GM12875 (cell line): Measurements from ENCODE around the gene PPP1R13B.

Source experiments
- H3K4me3 ChIP-seq: one replicate; pipeline ENCODE4 v1.5.1; 2011; ENCODE audit warnings: low read depth, low read length, control low read depth
- TF ChIP-seq, protein P1 (sequence below): IDR thresholded peaks from 2 replicates; pipeline ENCODE4 v1.5.1; 2011; ENCODE audit warnings: low read depth, mild to moderate bottlenecking, control low read depth, inconsistent platforms, low read length, moderate library complexity, borderline replicate concordance; ENCODE audit not compliant: insufficient read depth

Gene PPP1R13B

DNA sequence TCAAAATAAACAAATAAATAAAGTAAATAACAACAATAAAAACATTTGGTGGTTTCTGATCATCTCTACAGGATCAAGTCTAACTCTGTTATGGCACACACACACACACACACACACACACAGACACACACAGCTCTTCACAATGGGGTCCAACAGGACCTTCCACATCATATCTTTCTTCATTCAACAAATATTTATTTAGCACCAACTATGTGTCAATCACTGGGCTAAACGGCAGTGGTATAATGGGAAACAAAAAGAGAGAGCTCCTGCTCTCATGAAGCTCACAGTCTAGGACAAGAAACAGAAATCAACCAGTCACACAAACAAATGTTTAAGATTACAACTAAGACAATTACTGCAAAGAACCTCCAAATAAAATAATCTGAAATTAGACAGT lies 9.3 kb downstream of the PPP1R13B start:
- TF ChIP-seq, protein P1, sequence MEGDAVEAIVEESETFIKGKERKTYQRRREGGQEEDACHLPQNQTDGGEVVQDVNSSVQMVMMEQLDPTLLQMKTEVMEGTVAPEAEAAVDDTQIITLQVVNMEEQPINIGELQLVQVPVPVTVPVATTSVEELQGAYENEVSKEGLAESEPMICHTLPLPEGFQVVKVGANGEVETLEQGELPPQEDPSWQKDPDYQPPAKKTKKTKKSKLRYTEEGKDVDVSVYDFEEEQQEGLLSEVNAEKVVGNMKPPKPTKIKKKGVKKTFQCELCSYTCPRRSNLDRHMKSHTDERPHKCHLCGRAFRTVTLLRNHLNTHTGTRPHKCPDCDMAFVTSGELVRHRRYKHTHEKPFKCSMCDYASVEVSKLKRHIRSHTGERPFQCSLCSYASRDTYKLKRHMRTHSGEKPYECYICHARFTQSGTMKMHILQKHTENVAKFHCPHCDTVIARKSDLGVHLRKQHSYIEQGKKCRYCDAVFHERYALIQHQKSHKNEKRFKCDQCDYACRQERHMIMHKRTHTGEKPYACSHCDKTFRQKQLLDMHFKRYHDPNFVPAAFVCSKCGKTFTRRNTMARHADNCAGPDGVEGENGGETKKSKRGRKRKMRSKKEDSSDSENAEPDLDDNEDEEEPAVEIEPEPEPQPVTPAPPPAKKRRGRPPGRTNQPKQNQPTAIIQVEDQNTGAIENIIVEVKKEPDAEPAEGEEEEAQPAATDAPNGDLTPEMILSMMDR = no peak
- no peak overlapping the region for H3K4me3 ChIP-seq

DNA sequence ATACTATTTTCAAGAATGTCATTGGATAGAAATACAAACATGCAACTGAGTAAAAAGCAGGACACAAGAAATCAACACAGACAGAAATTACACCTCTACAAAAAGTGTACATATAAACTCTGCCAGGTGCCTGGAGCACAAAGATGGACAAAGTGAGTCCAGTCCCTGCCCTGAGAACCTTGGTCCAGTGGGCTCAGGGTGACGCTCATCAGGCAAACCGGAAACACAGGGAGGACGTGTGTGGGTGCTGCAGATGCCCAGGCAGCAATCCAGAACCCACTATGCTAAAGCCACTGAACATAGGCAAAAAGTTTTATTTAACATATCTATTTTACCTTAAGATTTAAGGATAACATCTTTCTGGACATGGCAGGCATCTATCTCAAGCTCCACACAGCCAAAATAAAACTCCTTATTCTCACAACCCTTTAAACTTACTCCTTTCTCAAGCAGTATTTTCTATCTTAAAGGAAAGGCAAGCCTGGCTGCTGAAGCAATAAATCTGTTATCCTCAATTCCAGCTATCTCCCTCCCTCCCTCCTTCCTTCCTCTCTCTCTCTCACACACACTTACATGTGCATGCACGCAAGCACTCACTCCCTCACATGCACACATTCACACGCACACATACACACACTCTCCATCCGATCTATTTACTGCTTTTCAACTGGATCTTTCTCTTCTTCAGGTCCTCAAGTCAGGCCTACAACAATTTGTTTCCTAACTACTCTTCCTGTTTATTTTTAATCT lies 10.2 kb downstream of the PPP1R13B start:
- no peak overlapping the region for H3K4me3 ChIP-seq

DNA sequence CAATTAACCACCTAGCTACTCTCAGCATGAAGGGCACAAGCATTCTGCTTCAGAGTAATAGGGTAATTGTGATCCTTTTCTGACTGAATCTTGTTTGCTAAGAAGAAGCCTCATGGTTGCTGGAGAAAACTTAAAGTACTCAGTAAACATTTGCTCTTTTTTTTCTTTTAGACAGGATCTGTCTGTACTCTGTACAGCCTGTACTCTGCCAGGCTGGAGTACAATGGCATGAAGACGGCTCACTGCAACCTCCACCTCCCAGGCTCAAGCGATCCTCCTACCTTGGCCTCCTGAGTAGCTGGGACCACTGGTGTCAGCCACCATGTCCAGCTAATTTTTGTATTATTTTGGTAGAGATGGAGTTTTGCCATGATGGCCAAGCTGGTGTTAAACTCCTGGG lies 12.4 kb downstream of the PPP1R13B start:
- TF ChIP-seq, protein P1 = no peak
- no peak overlapping the region for H3K4me3 ChIP-seq

More for the DNA sequence above, 10.2 kb downstream of the PPP1R13B start:
- TF ChIP-seq, protein P1 = no peak

DNA sequence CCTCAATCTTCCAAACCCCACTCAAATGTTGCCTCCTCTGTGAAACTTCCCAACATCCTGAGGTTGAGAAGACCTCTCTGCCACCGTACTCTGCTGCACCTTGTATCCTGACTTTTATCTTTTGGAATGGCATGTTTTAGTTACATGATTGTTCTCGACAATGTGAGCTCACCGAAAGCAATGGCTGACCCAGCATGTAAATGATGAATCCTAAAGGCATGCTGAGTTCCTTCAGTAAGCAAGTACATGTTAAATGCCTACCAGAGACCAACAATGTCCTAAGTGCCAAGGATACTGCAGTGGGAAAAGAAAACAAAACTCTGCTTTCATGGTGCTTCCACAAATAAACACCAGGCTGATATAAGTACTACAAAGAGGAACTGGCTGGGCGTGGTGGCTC lies 13.7 kb downstream of the PPP1R13B start:
- TF ChIP-seq, protein P1 = no peak
- H3K4me3 ChIP-seq = no peak overlapping the region

DNA sequence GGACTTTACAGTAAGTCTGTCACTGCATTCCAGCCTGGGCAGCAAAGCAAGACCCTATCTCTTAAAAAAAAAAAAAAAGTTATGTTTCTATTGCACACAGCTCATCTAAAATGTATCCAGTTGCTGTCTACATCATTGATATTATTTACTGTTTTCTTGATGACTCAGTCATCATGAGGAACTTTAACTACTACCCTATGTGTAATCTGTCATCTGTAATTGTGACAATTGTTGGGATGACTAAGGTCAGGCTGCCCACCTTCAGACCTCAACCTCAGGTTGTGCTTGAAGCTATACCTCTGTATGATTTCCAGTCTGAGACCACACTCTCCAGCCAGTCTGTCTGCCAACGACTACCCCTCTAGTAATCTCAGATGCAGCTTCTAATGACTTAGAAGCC lies 15.3 kb downstream of the PPP1R13B start:
- H3K4me3 ChIP-seq = no peak overlapping the region
- TF ChIP-seq, protein P1 = no peak

DNA sequence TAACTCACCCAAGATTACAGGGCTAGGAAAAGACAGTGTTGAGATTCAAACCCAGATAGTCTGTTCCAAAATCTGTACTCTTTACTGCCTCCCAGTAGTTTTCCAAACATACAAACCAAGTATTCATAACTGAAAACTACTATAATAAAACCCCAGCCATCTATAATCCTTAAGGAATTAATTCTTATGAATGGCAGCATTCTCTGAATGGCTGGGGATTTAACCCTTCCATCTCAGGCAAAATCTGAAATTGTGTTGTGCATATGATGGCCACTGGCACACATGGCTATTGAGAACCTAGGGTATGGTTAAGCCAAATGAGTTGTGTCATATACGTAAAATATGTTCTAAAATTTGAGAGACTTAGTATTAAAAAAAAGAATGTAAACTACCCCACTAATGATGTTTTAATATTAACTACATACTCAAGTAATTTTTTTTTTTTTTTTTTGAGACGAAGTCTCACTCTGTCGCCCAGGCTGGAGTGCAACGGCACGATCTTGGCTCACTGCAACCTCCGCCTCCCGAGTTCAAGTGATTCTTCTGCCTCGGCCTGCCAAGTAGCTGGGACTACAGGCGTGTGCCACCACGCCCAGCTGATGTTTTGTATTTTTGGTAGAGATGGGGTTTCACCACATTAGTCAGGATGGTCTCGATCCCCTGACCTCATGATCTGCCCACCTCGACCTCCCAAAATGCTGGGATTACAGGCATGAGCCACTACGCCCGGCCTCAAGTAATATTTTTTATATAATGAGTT lies 16.7 kb downstream of the PPP1R13B start:
- H3K4me3 ChIP-seq = no peak overlapping the region
- TF ChIP-seq, protein P1 = no peak
